IMR-90 (cell line): ENCODE measurements around the gene SLC39A8.

Source experiments
- BHLHE40 ChIP-seq: fragments of 150-350 bp; IDR thresholded peaks from 2 replicates; pipeline ENCODE4 v1.6.1; 2016; ENCODE audit warnings: mild to moderate bottlenecking, low read depth, low read length
- CEBPB ChIP-seq: IDR thresholded peaks from 2 replicates; pipeline ENCODE4 v1.6.1; 2012; ENCODE audit warnings: low read depth, low read length, improper control_type of control experiment
- CTCF ChIP-seq: conservative IDR thresholded peaks from 2 replicates; pipeline ENCODE4 v1.5.1; 2012; ENCODE audit warnings: mild to moderate bottlenecking, low read depth, low read length, improper control_type of control experiment
- FOS ChIP-seq: fragments of 150-350 bp; IDR thresholded peaks from 2 replicates; pipeline ENCODE4 v1.6.1; 2016; ENCODE audit warnings: low read depth, low read length
- MAFK ChIP-seq: IDR thresholded peaks from 2 replicates; pipeline ENCODE4 v1.6.1; 2012; ENCODE audit warnings: low read depth, low read length, improper control_type of control experiment
- MAZ ChIP-seq: IDR thresholded peaks from 2 replicates; pipeline ENCODE4 v1.6.1; 2012; ENCODE audit warnings: low read depth, mild to moderate bottlenecking, low read length, improper control_type of control experiment, moderate library complexity, borderline replicate concordance
- MXI1 ChIP-seq: IDR thresholded peaks from 2 replicates; pipeline ENCODE4 v1.6.1; 2012; ENCODE audit warnings: low read depth, mild to moderate bottlenecking, low read length, moderate library complexity, borderline replicate concordance
- POLR2A ChIP-seq: IDR thresholded peaks from 2 replicates; pipeline ENCODE4 v1.6.1; 2012; ENCODE audit warnings: mild to moderate bottlenecking, low read depth, low read length
- RFX5 ChIP-seq: IDR thresholded peaks from 2 replicates; pipeline ENCODE4 v1.8.0; 2012; ENCODE audit warnings: low read depth, mild to moderate bottlenecking, low read length, moderate library complexity
- SMC3 ChIP-seq: fragments of 150-350 bp; IDR thresholded peaks from 2 replicates; pipeline ENCODE4 v1.6.1; 2016; ENCODE audit warnings: low read depth, mild to moderate bottlenecking, antibody characterized with exemption, low read length, moderate library complexity
- USF2 ChIP-seq: fragments of 150-350 bp; IDR thresholded peaks from 2 replicates; pipeline ENCODE4 v1.6.1; 2017; ENCODE audit warnings: mild to moderate bottlenecking, antibody characterized with exemption, low read length, low read depth

- TF ChIP-seq CTCF = no peak
- TF ChIP-seq MAFK = no peak
- TF ChIP-seq POLR2A = no peak
- no peak for TF ChIP-seq RFX5
- no peak for TF ChIP-seq MAZ
- no peak for TF ChIP-seq MXI1
- TF ChIP-seq FOS = no peak
- TF ChIP-seq BHLHE40 = no peak
- TF ChIP-seq SMC3 = no peak
- no peak for TF ChIP-seq CEBPB
- TF ChIP-seq USF2 = no peak
These were observed 11.5 kb downstream of the SLC39A8 start for GRCh38 chr4:102333787-102334186.
